Ovary (tissue), 9 donors: Measurements from ENCODE around the gene REPS2. TPM values are rescaled to one million over a fixed set of nuclear protein-coding genes. Genes with fewer than 3 reads are reported as not detected.

Experiments used
- DNase-seq, 5 donors: peaks; one replicate each; pipeline ENCODE4 v3.0.0-alpha.2; 2019 to 2020
- H3K27ac ChIP-seq, 2 donors: fragments of 200-600 bp; one replicate each; pipeline versions ENCODE4 v1.5.1 to v1.8.0; 2019 to 2022
- H3K27me3 ChIP-seq: fragments of 200-600 bp; one replicate; pipeline ENCODE4 v1.8.0; 2022
- H3K36me3 ChIP-seq: fragments of 200-600 bp; sonication (generic); one replicate; pipeline ENCODE4 v1.5.1; 2019
- H3K4me1 ChIP-seq: one replicate; pipeline ENCODE4 v1.8.1; 2013; ENCODE audit warnings: mild to moderate bottlenecking, moderate library complexity; ENCODE audit not compliant: insufficient read depth
- H3K4me3 ChIP-seq: fragments of 200-600 bp; sonication (generic); one replicate; pipeline ENCODE4 v1.5.1; 2017
- H3K9me3 ChIP-seq, 2 donors: fragments of 200-600 bp in 1 of 2; sonication (generic) in 1 of 2; one replicate each; pipeline versions ENCODE4 v1.5.1 to v1.8.1; 2013 to 2019; ENCODE audit warnings: mild to moderate bottlenecking in 1 of 2, moderate library complexity in 1 of 2
- EP300 ChIP-seq: sonication (generic); formaldehyde crosslinking; IDR thresholded peaks from one replicate; pipeline ENCODE4 v1.6.1; 2017; ENCODE audit warnings: antibody characterized with exemption
- POLR2A ChIP-seq: fragments of 450-650 bp; IDR thresholded peaks from one replicate; pipeline ENCODE4 v1.6.1; 2017; ENCODE audit warnings: antibody characterized with exemption, mild to moderate bottlenecking, moderate library complexity
- WGBS, 3 donors: extraction: QIAGEN DNeasy Blood & Tissue Kit in 1 of 3; methylation state at CpG; one replicate each; pipeline versions ENCODE4 v1.1.5 to v1.1.7; 2013 to 2017; 5-methylcytosine and 5-hydroxymethylcytosine counted together
- intact Hi-C, 4 donors: fragments of 100-400 bp; cut with DNase I; formaldehyde crosslinking; loops; one replicate each; pipeline versions ENCODE4 v1.11.0 to v1.15.1; 2022 to 2023
- polyA plus RNA-seq, 2 donors: library from polyadenylated mRNA; stranded (reverse); fragments of 200-250 nt in 1 of 2; fragments of 350-450 nt in 1 of 2; fragmentation: Illumina TruSeq in 1 of 2; extraction: RNeasy Lipid Tissue Mini Kit (QIAGEN cat#74804) in 1 of 2; gene quantifications; one replicate each; pipeline ENCODE4 v1.2.3, GENCODE V29; 2013 to 2014
- total RNA-seq, 7 donors: library from RNA; depleted of rRNA in 2 of 7; stranded (reverse); fragments of >200 nt in 2 of 7; fragmentation: NEBNext Ultra II Directional in 3 of 7; extraction: Animal tissue kit (Norgen Biotek cat#: 25700) in 3 of 7; gene quantifications; one replicate each; pipeline versions ENCODE4 v1.1.0 to v1.2.4, GENCODE V29; 2016 to 2023
- TF ChIP-seq, protein P1 (sequence below), 3 donors: fragments of 450-650 bp in 2 of 3; fragments of 200-600 bp in 1 of 3; IDR thresholded peaks; one replicate each; pipeline versions ENCODE4 v1.5.1 to v1.8.0; 2016 to 2022; ENCODE audit warnings: antibody characterized with exemption in 3 of 3, mild to moderate bottlenecking in 1 of 3
- donor health status: DM: no; HTN: no; CAD: no; lungs with moderate emphysema.
- donor health status: DM: no; HTN: no; CAD: no.
- donor health status: Bipolar disorder and iron deficiency.
- donor health status: DM: yes; HTN: yes; CAD: no.
- donor health status: DM: no; HTN: no; CAD: no.
- donor health status: DM: yes; HTN: yes; CAD: no.

REPS2 gene
- total and polyA plus RNA-seq, 9 donors: 2.1 to 25.8 (median 15.2) TPM

DNA sequence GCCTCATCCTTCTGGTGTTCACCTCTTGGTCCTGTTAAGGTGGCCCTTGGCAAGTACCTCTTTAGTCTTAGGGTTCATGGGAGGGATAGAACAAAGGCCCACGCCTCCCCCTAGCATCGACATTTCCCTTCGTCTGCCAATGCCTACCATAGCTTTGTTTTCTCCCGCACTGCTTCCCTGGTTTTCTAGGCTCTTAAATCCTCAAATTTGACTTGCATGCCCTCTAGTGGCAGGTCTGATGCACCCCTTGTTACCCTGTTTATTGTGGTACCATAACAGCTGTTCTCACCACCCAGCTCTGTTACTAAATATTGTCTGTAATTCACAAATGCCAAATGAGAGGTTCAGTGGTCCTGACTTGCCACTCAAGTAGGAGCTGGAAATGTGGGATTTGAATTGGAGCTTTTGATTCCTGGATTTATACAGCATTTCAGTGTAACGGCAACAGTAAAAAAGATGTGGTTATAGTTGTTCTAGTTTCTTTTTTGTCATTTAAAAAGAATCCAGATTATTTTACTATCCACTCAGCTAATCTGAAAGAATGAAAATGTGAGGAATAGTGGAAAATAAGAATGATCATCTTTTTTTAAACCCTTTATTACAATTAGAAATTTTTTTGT is 100.1 kb downstream of the REPS2 start:
- Histone ChIP-seq H3K27ac (no peak overlapping the region), H3K4me1 (no peaks in the 10 kb centered on the region), H3K9me3 (no peaks in the 10 kb centered on the region), H3K36me3 (no peaks in the 10 kb centered on the region), H3K4me3 (no peak overlapping the region), H3K27me3 (no peaks in the 10 kb centered on the region)
- intact Hi-C loops: loop anchor here in 2 of 4 donors (5.0 to 10.0 kb wide), 2 partner anchors 162 to 164 kb away; no protein-coding TSS in a partner anchor
- DNase-seq: peak; percentile 41 to 76 (median 57)
- TF ChIP-seq EP300: no peak
- TF ChIP-seq, protein P1, sequence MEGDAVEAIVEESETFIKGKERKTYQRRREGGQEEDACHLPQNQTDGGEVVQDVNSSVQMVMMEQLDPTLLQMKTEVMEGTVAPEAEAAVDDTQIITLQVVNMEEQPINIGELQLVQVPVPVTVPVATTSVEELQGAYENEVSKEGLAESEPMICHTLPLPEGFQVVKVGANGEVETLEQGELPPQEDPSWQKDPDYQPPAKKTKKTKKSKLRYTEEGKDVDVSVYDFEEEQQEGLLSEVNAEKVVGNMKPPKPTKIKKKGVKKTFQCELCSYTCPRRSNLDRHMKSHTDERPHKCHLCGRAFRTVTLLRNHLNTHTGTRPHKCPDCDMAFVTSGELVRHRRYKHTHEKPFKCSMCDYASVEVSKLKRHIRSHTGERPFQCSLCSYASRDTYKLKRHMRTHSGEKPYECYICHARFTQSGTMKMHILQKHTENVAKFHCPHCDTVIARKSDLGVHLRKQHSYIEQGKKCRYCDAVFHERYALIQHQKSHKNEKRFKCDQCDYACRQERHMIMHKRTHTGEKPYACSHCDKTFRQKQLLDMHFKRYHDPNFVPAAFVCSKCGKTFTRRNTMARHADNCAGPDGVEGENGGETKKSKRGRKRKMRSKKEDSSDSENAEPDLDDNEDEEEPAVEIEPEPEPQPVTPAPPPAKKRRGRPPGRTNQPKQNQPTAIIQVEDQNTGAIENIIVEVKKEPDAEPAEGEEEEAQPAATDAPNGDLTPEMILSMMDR (IDR thresholded peaks at IDR 0.05): peak in 2 of 3 donors; percentile 62 to 66
- WGBS, 3 donors: 22 to 31% (median 26%) methylated on average over 5 of the region's 5 CpGs

DNA sequence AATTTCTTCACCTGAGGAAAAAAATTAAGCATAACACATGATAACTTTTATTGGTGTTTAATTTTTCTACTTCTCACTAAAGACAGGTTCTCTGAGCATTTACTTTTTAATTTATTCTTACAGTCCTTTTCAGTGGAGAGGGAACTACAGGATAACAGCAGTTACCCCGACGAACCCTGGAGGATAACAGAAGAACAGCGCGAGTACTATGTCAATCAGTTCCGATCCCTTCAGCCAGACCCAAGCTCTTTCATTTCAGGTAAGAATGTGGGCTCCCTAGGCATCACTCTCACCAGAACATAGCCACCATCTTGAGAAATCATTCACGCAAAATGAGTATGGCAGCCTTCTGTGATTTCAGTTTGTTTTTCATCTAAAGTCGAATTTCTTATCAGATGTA is 100.8 kb downstream of the REPS2 start:
- Histone ChIP-seq H3K9me3 (no peaks in the 10 kb centered on the region), H3K4me3 (no peak overlapping the region), H3K4me1 (no peaks in the 10 kb centered on the region), H3K27ac (no peak overlapping the region), H3K27me3 (no peaks in the 10 kb centered on the region), H3K36me3 (no peaks in the 10 kb centered on the region)
- TF ChIP-seq POLR2A (no peak), EP300 (no peak)
- TF ChIP-seq, protein P1 (IDR thresholded peaks at IDR 0.05): no peak
- 67 to 76% (median 71%) methylated on average over 7 of the region's 7 CpGs for WGBS, 3 donors
- DNase-seq: no peak
- intact Hi-C loops: loop anchor here in 2 of 4 donors (5.0 to 10.0 kb wide), 2 partner anchors 162 to 165 kb away; no protein-coding TSS in a partner anchor

- no peak for DNase-seq
- Histone ChIP-seq H3K4me3 (no peak overlapping the region), H3K9me3 (no peaks in the 10 kb centered on the region), H3K27ac (no peak overlapping the region), H3K4me1 (no peaks in the 10 kb centered on the region), H3K36me3 (no peaks in the 10 kb centered on the region), H3K27me3 (no peaks in the 10 kb centered on the region)
- TF ChIP-seq EP300 (no peak), POLR2A (no peak)
- TF ChIP-seq, protein P1 (IDR thresholded peaks at IDR 0.05): no peak
- intact Hi-C loops: no loop called here
Observed at GRCh38 chrX:17052210-17052609, 105.8 kb downstream of the REPS2 start.

DNA sequence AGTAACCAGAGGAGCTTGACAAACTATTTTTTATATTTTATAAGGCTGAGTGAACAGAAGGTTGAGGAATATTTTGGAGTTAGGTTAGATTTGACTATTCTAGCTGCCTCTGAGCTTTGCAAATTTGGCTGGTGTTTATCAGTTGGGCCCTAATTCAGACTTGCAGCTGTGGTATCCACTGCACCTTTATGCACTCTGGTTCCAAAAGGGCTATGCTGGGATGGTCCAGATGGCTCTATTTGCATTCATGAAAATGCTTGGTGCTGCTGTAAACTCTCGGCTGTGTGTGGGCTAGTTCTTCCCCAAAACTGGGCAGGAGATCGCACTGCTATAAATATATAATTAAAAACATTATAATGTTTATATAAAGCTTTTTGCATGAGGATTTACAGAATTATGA is 106.3 kb downstream of the REPS2 start:
- DNase-seq: no peak
- no peaks in the 10 kb centered on the region for H3K27me3 ChIP-seq
- no peak overlapping the region for H3K27ac ChIP-seq
- H3K9me3 ChIP-seq: no peaks in the 10 kb centered on the region
- TF ChIP-seq EP300 (no peak), POLR2A (no peak)
- TF ChIP-seq, protein P1 (IDR thresholded peaks at IDR 0.05): no peak
- H3K4me3 ChIP-seq: no peak overlapping the region
- no peaks in the 10 kb centered on the region for H3K36me3 ChIP-seq
- intact Hi-C loops: no loop called here
- WGBS, 3 donors: 30 to 62% (median 49%) methylated on average over 2 of the region's 2 CpGs
- no peaks in the 10 kb centered on the region for H3K4me1 ChIP-seq
